Panc1 (cell line): ENCODE data around the gene PARD6G.

Experiments used
- CTCF ChIP-seq: fragments of 450-650 bp; IDR thresholded peaks from 2 replicates; pipeline ENCODE4 v1.5.1; 2017; ENCODE audit warnings: mild to moderate bottlenecking
- POLR2AphosphoS5 ChIP-seq: IDR thresholded peaks from 2 replicates; pipeline ENCODE4 v1.6.1; 2012; ENCODE audit warnings: mild to moderate bottlenecking, low read depth, low read length, moderate library complexity
- REST ChIP-seq, 2 experiments: IDR thresholded peaks; 2 replicates each; pipeline ENCODE4 v1.6.1; 2011 to 2012; ENCODE audit warnings: low read depth in 2 of 2, control low read depth in 1 of 2, low read length in 1 of 2, mild to moderate bottlenecking in 1 of 2, moderate library complexity in 1 of 2; ENCODE audit not compliant: insufficient read depth in 1 of 2
- TCF7L2 ChIP-seq: IDR thresholded peaks from 2 replicates; pipeline ENCODE4 v1.6.1; 2011; ENCODE audit warnings: mild to moderate bottlenecking, low read depth, low read length, inconsistent platforms

- TF ChIP-seq CTCF (no peak), REST (IDR thresholded peaks at IDR 0.05; ENCODE audit: insufficient read depth in 1 of 2, low read depth in 2 of 2, low read length in 1 of 2) (no peak), POLR2AphosphoS5 (no peak), TCF7L2 (no peak)
These were observed 3.5 kb upstream of the PARD6G start for GRCh38 chr18:80250740-80251364.
